ENCODE results near the gene GPR4.
A peak's percentile ranks its signal among the peaks of the same experiment; 100 is the strongest.

The GPR4 gene

DNA sequence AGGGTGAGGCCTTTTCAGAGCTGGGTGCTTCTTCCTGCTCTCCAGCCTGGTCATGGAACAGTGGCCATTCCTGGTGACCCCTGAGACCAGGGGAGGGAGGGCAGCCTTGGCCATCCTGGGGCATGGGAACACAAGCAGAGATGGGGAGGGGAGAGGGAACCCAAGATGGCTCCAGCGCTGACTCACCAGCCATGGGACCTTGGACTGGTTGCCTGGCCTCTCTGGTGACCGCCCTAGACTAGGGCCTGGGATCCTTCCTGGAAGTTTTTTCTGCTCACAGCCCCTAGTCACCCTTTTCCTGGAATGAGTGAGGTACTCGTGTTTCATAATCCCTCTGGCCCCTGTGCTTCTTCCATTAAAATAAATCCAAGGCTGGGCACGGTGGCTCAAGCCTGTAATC is 14.1 kb downstream of the GPR4 start:
- DNase-seq: no peak

DNA sequence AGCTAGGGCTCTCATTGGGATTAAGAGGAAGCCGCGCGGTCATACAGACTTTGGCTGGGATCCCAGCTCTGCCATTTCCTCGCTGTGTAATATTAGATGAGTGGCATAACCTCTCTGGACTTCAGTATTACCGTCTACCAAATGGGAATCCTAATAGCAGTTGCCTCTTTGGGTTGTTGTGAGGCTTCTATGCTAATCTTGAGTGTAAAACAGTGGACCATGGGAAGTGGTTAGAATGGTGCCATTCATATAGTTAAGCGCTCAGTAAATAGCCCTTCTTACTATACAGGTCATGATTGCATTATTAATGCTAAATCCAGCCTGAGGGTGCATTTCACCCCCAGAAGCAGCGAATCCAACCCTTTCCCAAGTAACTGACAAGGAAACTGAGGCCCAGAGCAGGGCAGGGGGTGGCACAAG is 16.8 kb downstream of the GPR4 start:
- no peak for DNase-seq

DNA sequence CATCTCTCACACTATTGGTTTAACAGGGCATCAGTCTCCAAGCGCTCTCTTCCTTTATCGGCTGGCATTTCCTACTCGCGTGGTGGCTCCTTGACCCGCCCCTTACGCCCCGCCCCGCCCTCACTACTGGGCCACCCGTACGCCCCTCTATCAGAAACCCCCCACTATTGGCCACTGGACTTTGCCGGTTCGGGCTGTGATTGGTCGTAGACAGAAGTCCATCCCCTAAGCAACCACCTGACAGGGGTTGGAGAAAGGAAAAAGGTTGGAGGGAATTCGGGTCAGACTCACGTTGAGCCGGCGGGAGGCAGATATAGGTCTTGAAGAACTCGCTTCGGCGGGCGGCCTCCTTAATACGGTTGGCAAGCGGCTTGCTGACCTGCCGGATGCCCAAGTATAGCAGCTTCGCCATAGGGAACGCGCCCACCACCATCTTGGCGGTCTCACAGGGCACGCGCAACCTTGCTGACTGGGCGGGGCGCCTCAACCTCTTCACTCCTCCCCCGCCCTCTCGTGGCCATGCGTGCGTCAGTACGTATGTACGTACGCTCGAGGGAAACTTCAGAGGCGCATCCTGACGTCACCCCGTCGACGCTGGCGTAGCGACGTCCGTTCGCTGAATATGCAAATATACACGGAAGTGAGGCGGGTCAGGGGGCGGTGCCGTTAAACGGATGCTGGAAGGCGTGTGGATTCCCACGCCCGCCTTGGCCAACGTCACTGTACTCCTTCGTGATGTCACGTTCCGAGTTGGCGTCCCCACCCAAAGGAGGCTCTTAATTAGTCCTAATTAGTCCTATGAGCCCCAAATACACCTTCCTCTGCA is 17.5 kb downstream of the GPR4 start, which contains the start of gene OPA3:
OPA3 (minus strand) TSS at position 471 of the 826 bp plus-strand sequence; CDS start at position 433, 38 bp downstream.
- peak; percentile 97 for DNase-seq

DNA sequence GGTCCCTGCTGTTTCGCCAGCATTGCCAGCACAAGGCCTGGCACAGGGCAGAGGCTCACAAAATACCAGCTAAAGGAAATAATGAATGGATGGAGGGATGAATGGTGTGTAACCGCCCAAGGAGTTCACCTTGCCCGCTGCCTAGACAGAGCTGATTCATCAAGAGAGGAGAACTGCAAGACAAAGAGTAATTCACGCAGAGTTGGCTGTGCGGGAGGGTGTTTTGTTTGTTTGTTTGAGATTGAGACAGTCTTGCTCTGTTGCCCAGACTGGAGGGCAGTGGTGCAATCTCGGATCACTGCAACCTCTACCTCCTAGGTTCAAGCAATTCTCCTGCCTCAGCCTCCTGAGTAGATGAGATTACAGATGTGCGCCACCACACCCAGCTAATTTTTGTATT is 20.4 kb downstream of the GPR4 start:
- no peak for DNase-seq

DNA sequence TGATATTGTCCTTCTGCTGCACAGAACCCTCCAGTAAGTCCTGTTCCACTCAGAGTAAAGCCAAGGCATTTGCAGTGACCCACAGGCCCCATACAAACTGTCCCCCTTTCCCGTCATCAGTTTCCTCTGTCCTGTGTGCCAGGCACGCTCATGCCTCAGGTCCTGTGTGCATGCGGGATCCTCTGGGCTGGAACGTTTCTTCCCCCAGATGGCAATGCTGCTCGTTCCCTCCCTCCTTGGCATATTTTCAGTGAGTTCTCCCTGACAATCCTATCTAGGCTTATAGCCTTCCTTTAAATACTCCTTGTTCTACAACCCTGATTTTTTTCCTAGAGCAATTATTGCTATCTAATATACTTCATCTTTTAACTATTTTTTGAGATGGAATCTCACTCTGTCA is 23.2 kb downstream of the GPR4 start:
- no peak for DNase-seq

DNA sequence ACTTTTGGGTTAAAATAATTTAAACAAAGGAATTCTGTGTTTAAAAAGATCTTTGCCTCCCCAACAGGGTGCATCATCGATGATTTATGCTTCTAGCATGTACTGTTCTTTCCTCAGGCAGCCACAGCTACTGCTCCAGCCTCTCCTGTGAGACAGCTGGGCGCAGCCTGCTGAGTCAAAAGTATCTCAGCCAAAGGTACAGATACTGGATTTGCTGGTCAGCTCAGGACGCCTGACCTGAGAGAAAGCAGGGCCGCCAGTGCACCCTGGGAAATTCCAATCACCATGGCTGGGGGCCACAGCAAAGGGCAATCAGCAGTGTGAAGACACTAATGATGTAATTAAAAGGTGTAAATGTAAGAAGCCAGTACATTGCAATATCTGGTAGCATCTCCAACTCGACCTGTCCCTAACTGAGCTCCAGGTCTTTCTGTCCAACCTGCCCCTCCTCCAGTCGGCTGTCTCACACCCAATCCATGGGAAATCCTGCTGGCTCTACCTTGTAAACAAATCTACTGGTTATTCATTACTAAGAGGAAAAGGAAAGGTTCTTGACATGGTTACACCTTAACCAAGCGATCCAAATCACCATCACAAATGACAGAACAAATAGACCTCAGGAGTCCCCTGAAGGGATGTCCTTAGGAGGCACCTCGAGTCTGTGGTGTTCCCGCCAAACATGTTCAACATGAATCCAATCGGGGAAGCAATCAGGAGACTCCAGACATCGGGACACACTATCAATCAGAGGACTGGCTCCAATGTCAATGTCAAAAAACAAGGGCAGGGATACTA is 24.7 kb downstream of the GPR4 start:
- DNase-seq: no peak

DNA sequence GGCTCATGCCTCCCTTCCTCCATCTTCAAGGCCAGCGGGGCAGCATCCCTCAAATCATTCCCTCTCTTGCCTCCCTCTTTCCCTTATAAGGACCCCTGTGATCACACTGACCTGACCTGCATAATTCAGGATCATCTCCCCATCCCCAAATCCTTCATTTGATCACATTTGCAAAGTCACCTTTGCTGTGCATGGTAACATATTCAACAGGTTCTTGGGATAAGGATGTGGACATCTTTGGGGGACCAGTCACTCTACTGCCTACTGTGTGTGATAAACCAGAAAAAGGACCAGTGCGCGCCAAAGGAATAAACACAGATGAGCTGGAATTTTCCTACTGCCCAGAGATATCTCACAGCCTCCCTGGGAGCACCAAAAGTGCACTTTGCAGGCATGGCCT is 25.3 kb downstream of the GPR4 start:
- no peak for DNase-seq

DNA sequence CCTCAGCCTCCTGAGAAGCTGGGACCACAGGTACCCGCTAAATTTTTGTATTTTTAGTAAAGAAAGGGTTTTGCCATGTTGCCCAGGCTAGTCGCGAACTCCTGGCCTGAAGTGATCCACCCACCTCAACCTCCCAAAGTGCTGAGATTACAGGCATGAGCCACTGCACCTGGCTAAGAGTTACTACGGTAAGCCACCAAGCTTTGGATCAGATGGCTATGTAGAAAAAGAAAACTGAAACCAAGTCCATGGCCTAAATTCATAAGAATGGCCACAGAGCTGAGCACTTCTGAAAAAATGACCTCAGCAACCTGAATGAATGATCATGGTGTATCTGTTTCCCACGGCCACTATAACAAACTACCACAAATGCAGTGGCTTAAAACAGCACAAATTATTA is 26.8 kb downstream of the GPR4 start:
- no peak for DNase-seq

DNA sequence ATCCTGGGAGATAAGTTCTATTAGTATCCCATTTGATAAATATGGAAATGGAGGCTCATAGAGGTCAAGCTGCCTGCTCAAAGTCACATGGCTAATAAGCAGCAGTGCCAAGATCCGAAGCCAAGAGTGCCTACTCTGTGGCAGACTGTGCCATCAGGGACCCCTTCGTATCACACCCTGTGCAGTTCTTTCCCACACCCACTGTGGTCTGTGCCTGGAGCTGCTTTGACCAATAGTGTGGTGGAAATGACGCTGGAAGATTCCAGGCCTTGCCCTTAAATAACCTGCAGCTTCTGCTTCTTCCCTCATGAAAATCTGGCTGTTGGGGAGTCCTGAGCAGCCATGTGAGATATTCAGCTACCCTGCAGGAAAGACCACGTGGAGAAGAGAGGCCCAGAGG is 27.5 kb downstream of the GPR4 start:
- DNase-seq: no peak

DNA sequence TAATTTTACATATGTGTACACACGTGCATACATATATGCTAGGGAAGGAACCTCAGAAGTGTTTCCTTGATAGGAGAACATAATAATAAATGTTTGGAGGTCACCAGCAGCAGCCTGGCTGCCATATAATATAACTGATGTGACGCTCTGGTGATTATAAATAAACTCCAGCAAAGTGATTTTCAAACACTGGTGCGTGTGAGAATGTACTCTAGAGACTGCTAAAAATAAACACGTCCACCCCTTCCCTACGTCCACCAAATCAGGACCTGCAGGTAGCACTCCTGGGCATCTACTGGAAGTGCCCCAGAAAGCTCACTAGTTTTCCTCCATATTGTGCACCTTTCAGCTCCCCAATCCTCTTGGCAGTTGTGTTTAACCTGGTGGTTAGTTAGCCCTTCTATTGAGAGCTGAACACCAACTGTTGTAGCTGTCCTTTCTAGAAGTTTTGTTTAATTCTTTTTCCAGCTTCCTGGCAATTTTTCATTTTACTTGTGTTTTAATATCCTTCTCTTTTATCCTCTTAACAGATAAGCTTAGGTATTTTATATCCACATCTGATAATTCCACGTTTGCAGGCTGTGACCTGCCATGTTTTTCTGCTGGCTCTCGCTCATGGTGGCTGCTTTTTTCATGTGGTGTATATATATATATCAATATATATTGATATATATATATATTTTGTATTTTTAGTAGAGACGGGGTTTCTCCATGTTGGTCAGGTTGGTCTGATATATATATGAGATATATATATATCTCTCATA is 30.4 kb downstream of the GPR4 start:
- DNase-seq: no peak

DNA sequence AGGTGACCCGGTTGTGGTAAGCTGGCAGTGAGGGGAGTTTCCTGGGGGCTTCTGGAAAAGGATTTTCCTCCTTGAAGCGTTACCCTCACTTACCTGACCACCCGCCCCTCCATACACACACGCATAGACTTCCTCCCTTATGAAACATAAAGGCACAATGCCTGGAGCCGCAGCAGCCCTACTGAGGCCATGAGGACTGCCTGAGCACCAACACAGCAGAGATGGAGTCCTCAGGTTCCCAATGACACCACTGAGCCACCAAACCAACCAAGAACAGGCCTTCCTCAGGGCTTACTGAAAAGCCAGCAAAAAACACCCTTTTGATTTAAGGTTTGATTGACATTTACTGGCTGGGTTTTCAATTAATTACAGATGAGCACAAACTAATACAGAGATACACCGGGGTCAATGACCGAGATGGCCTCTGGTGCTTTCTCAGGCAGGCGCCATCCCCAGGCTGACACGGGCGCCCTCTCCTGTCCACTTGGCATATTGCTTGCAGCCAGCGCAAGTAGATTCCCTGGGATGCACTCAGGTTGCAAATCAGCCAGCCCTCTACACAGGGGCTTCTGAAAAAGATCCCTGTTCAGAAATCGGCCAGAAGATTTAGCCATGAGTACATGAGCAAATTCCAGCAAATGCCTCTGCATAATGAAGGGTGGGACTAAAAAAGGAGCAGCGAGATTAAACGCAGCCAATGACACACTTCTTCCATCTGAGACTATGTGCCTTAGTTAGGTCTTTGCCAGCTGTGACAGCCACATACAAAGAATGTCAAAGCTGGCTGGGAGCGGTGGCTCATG is 32.2 kb downstream of the GPR4 start:
- DNase-seq: peak; percentile 20

DNA sequence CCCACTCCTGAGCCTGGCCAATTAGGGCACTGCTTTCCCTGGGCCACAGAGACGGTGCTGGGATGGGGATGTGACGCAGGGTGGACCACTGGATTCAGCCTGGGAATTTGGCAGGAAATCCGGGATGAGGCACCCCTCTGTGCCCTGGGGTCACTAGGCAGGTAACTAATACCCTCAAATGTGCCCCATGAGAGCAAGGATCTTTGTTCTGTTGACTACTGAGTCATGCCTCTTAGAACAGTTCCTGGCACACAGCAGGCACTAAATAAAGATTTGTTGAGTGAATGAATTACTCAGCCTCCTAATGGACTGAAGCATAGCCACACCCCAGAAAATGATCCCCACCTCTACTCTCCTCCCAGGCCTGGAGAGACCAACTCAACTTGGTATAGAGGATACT is 33.3 kb downstream of the GPR4 start:
- DNase-seq: no peak

DNA sequence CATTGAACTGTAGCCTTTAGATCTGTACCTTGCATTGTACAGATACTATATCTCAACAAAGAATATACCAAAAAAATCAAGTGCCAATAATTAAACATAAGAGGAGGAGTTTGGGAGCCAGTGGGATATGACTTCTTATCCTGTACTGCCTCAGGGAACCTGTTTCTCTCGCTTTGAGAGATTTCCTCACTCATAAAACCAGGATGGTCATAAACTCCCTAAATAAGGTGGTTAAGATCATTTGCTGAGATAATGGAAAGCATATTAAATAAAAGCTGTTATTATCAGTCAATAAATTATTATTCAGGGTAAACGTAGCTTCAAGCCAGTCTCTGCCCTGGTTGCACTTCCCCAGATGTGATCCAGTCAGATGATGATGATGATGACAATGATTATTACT is 34.4 kb downstream of the GPR4 start:
- no peak for DNase-seq

DNA sequence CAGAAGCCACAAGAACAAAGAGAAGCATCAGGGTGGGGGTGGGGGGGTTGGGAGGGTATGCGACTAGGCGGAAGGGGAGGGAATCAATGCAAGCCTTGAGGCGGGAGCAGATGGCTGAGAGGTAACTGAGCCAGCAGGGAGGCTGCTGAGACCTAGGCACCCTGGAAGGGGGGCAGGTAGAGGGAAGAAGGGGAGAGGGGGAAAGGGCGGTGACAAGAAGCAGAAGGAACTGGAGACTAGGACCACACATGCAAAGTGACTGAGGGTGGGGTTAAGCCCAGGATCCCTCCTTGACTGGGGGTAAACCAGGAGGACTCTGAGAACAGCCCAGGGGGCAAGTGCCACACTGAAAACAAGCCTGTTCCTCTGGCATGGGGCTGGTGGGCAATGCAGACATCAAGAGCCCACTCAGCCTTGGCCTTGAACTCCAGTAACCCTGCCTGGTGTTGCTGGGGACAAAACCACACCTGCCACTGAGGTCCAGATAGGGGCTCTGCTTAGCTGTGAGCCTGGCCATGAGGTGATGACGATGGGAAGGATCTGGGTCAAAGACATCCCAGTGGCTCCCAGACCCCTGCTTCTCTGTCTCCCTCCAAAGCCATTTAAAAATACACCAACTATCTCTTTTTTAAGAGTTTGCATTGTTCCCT is 37.8 kb downstream of the GPR4 start:
- no peak for DNase-seq

DNA sequence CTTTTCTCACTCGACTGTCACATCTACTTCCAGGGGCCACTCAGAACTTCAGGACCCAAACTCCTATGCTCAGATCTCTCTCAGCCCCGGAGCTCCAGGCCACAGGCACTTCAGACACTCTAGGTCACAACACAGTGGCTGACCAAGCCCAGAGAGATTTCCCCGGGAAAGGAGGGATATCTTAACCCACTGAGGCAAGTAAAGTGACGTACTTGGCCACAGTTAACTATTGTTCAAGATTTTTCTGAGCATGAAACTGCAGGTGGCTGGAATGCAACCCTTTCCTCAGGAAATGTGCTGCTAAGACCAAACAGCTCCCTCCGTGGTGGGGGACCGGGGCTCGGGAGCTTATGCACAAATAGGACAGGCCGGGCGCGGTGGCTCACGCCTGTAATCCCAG is 41.3 kb downstream of the GPR4 start:
- DNase-seq: no peak

DNA sequence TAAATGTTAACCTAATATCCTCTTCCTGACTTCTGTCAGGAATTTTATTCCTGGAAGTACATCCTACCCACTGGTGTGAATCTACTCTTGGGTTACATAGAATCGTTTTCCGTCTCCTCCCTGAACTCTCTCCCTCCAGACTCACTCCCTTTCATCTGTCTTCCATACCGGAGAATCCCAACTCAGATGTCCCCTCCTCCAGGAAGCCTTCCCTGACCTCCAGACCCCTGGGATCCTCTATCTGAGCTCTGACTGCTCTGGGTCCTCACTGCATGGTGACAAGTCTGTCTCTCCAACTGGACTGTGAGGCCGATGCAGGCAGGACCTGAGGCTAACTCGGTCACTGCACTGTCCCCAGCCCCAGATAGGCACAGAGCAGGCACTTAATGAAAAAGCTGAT is 42.0 kb downstream of the GPR4 start:
- DNase-seq: no peak

DNA sequence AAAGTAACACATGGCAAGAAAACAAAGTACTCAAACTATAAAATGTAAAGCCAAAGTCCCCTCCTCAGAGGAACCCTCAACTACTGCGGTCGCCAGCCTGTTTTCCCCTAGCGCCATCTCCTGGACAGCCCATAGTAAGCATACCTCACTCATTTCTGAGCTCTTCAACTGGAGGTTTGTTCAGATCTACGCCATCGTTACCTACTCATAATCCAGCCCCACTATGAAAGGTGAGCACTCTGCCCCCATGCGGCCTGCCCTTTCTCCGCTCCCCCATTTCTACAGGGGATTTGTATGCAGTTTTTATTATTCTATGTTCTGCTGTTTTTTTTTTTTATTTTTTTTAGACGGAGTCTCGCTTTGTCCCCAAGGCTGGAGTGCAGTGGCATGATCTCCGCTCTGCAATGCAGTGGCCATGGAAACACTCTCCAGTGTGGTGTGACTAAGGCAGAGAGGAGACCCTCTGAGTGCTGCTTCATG is 43.6 kb downstream of the GPR4 start:
- DNase-seq: peak; percentile 42

DNA sequence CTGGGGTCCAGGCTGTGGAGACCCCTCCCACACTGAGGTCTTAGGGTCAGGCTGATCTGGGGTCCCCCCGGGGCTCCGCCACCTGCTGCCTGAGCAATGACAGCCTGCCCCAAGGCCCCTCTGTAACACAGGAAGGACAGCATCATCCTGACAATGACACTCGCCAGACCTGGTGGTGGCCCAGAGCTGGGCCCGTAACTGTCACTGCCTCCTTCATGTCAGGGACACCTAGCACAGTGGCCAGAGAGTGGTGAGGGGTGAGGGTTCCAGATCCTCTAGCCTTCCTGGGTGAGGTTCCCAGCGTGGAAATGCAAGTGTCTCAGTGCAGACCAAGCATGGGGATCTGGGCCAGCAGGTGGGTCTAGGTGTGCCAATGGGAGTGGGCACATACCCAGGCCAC is 45.2 kb downstream of the GPR4 start:
- no peak for DNase-seq

DNA sequence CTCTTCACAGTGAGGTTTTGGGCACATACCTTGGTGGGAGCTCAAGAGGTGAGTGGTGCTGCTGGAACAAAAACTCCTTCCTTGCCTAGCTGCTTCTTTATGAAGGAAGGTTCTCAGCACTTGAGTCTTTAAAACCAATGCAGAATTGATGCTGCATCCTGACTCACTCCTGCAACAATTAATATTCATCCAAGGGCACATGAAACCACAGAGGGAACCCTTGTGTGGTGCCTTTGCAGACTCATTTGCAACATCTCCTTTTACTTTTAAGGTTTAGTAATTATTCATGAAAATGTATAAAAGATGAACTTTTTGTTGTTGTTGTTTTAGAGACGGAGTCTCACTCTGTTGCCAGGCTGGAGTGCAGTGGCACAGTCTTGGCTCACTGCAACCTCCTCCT is 47.5 kb downstream of the GPR4 start:
- no peak for DNase-seq

DNA sequence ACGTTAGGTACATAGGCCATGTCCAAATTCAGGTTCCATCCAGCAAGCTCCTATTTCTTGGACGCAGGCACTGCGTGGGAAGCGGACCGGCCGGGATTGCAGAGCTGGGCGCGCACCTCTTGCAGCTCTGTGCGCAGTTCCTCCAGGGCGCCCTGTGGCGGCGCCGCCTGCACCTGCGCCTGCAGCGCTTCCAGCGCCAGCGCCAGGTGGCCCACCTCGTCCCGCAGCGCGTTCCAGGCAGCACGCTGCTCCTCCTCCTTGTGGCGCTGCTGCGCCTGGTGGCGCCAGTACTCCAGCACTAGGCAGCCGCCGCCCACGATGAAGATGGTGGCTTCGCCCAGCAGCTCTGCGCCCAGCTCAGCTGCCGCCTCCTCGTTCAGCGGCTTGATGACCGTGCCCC is 48.5 kb downstream of the GPR4 start:
- DNase-seq: no peak

DNA sequence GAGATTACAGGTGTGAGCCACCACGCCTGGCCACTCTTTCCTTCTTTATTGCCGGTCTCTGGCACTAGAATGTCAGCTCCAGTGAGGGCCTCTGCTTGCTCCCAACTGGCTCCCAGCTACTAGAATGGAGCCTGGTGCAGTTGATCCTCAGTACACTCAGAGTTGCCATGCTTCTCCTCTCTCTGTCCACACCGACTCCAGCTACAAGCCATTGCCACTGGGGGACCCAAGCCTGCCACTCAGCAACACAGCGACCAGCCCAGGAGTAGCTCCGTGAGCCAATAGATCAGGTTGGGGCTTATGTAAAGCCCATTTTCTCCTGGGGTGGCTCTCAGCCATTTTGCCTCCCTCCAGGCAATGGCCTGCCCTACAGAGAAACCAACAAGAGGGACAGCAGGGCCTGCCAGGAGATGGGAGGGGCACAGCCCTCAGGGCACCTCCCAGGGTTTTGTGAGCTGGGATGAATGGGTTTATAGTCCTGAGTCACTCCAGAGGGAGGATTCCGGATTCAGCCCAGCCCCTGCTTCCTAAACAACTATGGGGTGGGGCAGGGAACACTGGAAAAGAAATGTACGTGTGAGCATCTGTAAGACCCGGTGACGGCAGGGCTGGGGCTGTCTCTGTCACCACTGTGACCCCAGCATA is 53.9 kb downstream of the GPR4 start:
- DNase-seq: no peak

Measured in activated effector memory CD4-positive, alpha-beta T cell treated with Interleukin-2 at 50 U/mL for 16 hours (primary cell).